Astrocyte (in vitro differentiated cells and primary cell): ENCODE measurements around the gene TXNDC12. TPM values are rescaled to one million over a fixed set of nuclear protein-coding genes. Genes with fewer than 3 reads are reported as not detected.

ENCODE experiments used
- DNase-seq: peaks from one replicate; pipeline ENCODE4 v3.0.0-alpha.2; 2010; ENCODE audit warnings: low read depth
- FAIRE-seq: peaks from 2 replicates; lab custom pipeline; 2011; peaks lifted over from hg19 to GRCh38; lab: Jason Lieb, UNC
- H2AFZ ChIP-seq: 2 replicates; pipeline ENCODE4 v1.6.0; 2012; ENCODE audit warnings: low read depth, low read length, inconsistent platforms
- H3K27ac ChIP-seq: 2 replicates; pipeline ENCODE4 v1.5.1; 2011; ENCODE audit warnings: low read depth, low read length, inconsistent platforms
- H3K27me3 ChIP-seq: 2 replicates; pipeline ENCODE4 v1.6.0; 2011; ENCODE audit warnings: low read length, inconsistent platforms; ENCODE audit not compliant: insufficient read depth
- H3K36me3 ChIP-seq: 2 replicates; pipeline ENCODE4 v1.5.1; 2011; ENCODE audit warnings: low read length, inconsistent platforms; ENCODE audit not compliant: insufficient read depth
- H3K4me1 ChIP-seq: 2 replicates; pipeline ENCODE4 v1.5.1; 2011; ENCODE audit warnings: low read length, inconsistent platforms; ENCODE audit not compliant: insufficient read depth
- H3K4me2 ChIP-seq: 2 replicates; pipeline ENCODE4 v1.6.0; 2012; ENCODE audit warnings: low read length, inconsistent platforms
- H3K4me3 ChIP-seq: 2 replicates; pipeline ENCODE4 v1.5.1; 2011; ENCODE audit warnings: low read depth, mild to moderate bottlenecking, low read length, inconsistent platforms; ENCODE audit not compliant: insufficient read depth
- H3K79me2 ChIP-seq: 2 replicates; pipeline ENCODE4 v1.6.0; 2012; ENCODE audit warnings: mild to moderate bottlenecking, low read length, inconsistent platforms; ENCODE audit not compliant: insufficient read depth
- H3K9ac ChIP-seq: 2 replicates; pipeline ENCODE4 v1.6.0; 2012; ENCODE audit warnings: mild to moderate bottlenecking, low read length, inconsistent platforms
- H3K9me3 ChIP-seq: 2 replicates; pipeline ENCODE4 v1.5.1; 2012; ENCODE audit warnings: low read depth, mild to moderate bottlenecking, low read length, inconsistent platforms; ENCODE audit not compliant: insufficient read depth
- H4K20me1 ChIP-seq: 2 replicates; pipeline ENCODE4 v1.6.0; 2012; ENCODE audit warnings: low read length, inconsistent platforms; ENCODE audit not compliant: insufficient read depth
- H3K27ac Mint-ChIP-seq: one replicate; pipeline ENCODE4 v1.8.0; 2021; ENCODE audit warnings: mild to moderate bottlenecking, mixed read lengths; ENCODE audit not compliant: unreplicated experiment
- H3K27me3 Mint-ChIP-seq: one replicate; pipeline ENCODE4 v1.8.0; 2021; ENCODE audit warnings: low read depth, mixed read lengths; ENCODE audit not compliant: unreplicated experiment
- H3K36me3 Mint-ChIP-seq: one replicate; pipeline ENCODE4 v1.8.0; 2021; ENCODE audit warnings: low read depth, mixed read lengths; ENCODE audit not compliant: unreplicated experiment
- H3K4me1 Mint-ChIP-seq: one replicate; pipeline ENCODE4 v1.8.0; 2021; ENCODE audit warnings: low read depth, mixed read lengths; ENCODE audit not compliant: unreplicated experiment
- H3K4me3 Mint-ChIP-seq: one replicate; pipeline ENCODE4 v1.8.0; 2021; ENCODE audit warnings: mild to moderate bottlenecking, moderate library complexity, mixed read lengths; ENCODE audit not compliant: unreplicated experiment
- H3K9me3 Mint-ChIP-seq: one replicate; pipeline ENCODE4 v1.8.0; 2021; ENCODE audit warnings: mild to moderate bottlenecking, mixed read lengths; ENCODE audit not compliant: unreplicated experiment
- EZH2 ChIP-seq: IDR thresholded peaks from 2 replicates; pipeline ENCODE4 v1.6.1; 2012; ENCODE audit warnings: mild to moderate bottlenecking, low read length, inconsistent platforms; ENCODE audit not compliant: insufficient read depth
- total RNA-seq: library from RNA; stranded (reverse); gene quantifications from 2 replicates; pipeline ENCODE4 v1.2.1, GENCODE V29; 2021
- TF ChIP-seq, protein P1 (sequence below): IDR thresholded peaks from 2 replicates; pipeline ENCODE4 v1.5.1; 2011; ENCODE audit warnings: low read depth, mild to moderate bottlenecking, inconsistent platforms, low read length, moderate library complexity; ENCODE audit not compliant: insufficient read depth

The TXNDC12 gene
- total RNA-seq, 1 donor from 2014 or later, result 66.8 TPM

DNA sequence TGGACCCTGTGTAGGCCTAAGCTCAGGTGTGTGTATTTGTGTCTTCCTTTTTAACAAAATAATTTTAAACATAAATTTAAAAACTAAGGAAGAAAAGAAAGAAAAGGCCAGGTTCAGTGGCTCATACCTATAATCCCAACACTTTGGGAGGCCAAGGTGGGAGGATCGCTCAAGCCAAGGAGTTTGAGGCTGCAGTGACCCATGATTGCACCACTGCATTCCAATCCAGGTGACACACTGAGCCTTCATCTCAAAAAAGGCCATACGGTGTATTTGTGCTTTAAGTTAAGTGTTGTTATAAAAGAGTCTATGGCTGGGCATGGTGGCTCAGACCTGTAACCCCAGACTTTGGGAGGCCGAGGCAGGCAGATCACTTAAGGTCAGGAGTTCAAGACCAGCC lies 72.8 kb downstream of the TXNDC12 start:
- no peaks in the 10 kb centered on the region for H3K27me3 ChIP-seq
- DNase-seq (no peak), FAIRE-seq (no peak)
- no peaks in the 10 kb centered on the region for H3K9me3 Mint-ChIP-seq
- no peaks in the 10 kb centered on the region for H3K27me3 Mint-ChIP-seq
- H3K36me3 ChIP-seq, result no peaks in the 10 kb centered on the region
- no peak overlapping the region for H3K4me3 Mint-ChIP-seq
- peaks cover 4% of the 10 kb centered on the region for H3K4me1 Mint-ChIP-seq
- H3K36me3 Mint-ChIP-seq, result peaks cover 12% of the 10 kb centered on the region
- H3K9me3 ChIP-seq, result no peaks in the 10 kb centered on the region
- H3K27ac ChIP-seq, result no peak overlapping the region
- no peak overlapping the region for H2AFZ ChIP-seq
- no peaks in the 10 kb centered on the region for H3K4me1 ChIP-seq
- H4K20me1 ChIP-seq, result no peaks in the 10 kb centered on the region
- H3K79me2 ChIP-seq, result no peaks in the 10 kb centered on the region
- no peak overlapping the region for H3K4me2 ChIP-seq
- TF ChIP-seq, protein P1, sequence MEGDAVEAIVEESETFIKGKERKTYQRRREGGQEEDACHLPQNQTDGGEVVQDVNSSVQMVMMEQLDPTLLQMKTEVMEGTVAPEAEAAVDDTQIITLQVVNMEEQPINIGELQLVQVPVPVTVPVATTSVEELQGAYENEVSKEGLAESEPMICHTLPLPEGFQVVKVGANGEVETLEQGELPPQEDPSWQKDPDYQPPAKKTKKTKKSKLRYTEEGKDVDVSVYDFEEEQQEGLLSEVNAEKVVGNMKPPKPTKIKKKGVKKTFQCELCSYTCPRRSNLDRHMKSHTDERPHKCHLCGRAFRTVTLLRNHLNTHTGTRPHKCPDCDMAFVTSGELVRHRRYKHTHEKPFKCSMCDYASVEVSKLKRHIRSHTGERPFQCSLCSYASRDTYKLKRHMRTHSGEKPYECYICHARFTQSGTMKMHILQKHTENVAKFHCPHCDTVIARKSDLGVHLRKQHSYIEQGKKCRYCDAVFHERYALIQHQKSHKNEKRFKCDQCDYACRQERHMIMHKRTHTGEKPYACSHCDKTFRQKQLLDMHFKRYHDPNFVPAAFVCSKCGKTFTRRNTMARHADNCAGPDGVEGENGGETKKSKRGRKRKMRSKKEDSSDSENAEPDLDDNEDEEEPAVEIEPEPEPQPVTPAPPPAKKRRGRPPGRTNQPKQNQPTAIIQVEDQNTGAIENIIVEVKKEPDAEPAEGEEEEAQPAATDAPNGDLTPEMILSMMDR, result no peak
- no peak for TF ChIP-seq EZH2
- no peak overlapping the region for H3K27ac Mint-ChIP-seq
- H3K9ac ChIP-seq, result no peak overlapping the region
- no peak overlapping the region for H3K4me3 ChIP-seq

- Histone ChIP-seq H3K79me2 (no peaks in the 10 kb centered on the region), H3K9ac (no peak overlapping the region), H4K20me1 (no peaks in the 10 kb centered on the region), H3K9me3 (no peaks in the 10 kb centered on the region), H3K4me3 (no peak overlapping the region), H2AFZ (no peak overlapping the region), H3K27ac (no peak overlapping the region), H3K4me2 (no peak overlapping the region), H3K36me3 (peaks cover 2% of the 10 kb centered on the region), H3K4me1 (no peaks in the 10 kb centered on the region), H3K27me3 (no peaks in the 10 kb centered on the region)
- Mint-ChIP-seq H3K4me3 (no peak overlapping the region), H3K27me3 (no peaks in the 10 kb centered on the region), H3K9me3 (no peaks in the 10 kb centered on the region), H3K36me3 (peaks cover 16% of the 10 kb centered on the region), H3K4me1 (peaks cover 4% of the 10 kb centered on the region), H3K27ac (no peak overlapping the region)
- FAIRE-seq, result peak; percentile 85
- no peak for DNase-seq
- TF ChIP-seq EZH2, result no peak
- TF ChIP-seq, protein P1, result no peak
Observed at GRCh38 chr1:51981555-51981954, 73.4 kb downstream of the TXNDC12 start.

DNA sequence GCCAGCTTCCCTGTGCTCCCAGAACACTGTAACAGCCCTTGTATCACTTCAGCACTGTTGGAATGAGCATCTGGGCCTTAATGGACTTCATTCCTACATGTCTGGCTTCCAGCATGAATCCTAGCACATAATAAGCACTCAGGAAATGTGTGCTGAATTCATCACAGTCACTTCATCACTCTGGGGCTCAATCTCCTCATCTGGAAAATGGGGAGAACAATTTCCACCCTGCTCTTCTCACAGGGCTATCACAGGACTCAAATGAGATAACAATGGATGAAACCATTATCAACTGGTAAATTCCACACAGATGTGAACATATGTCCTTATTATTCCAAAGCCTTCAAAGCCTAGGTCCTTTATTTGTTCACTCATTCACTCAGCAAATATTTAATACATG lies 76.9 kb downstream of the TXNDC12 start:
- no peak for DNase-seq
- Mint-ChIP-seq H3K4me1 (peaks cover 20% of the 10 kb centered on the region), H3K27me3 (no peaks in the 10 kb centered on the region), H3K36me3 (peaks cover 15% of the 10 kb centered on the region), H3K27ac (no peak overlapping the region), H3K4me3 (no peak overlapping the region), H3K9me3 (no peaks in the 10 kb centered on the region)
- no peak overlapping the region for H3K4me3 ChIP-seq
- no peaks in the 10 kb centered on the region for H4K20me1 ChIP-seq
- TF ChIP-seq, protein P1, result no peak
- no peak for TF ChIP-seq EZH2
- H3K4me2 ChIP-seq, result no peak overlapping the region
- H3K79me2 ChIP-seq, result no peaks in the 10 kb centered on the region
- no peak overlapping the region for H2AFZ ChIP-seq
- H3K9ac ChIP-seq, result no peak overlapping the region
- H3K27ac ChIP-seq, result no peak overlapping the region
- no peaks in the 10 kb centered on the region for H3K27me3 ChIP-seq
- H3K4me1 ChIP-seq, result peaks cover 5% of the 10 kb centered on the region
- H3K36me3 ChIP-seq, result peaks cover 5% of the 10 kb centered on the region
- no peak for FAIRE-seq
- H3K9me3 ChIP-seq, result no peaks in the 10 kb centered on the region
